ENCODE results near the gene GALNT10.
"Not testable (repeated sequence)": the region's sequence is repeated elsewhere in the genome, so short reads cannot be mapped to it uniquely, and the experiment has no call there.

GALNT10 gene

DNA sequence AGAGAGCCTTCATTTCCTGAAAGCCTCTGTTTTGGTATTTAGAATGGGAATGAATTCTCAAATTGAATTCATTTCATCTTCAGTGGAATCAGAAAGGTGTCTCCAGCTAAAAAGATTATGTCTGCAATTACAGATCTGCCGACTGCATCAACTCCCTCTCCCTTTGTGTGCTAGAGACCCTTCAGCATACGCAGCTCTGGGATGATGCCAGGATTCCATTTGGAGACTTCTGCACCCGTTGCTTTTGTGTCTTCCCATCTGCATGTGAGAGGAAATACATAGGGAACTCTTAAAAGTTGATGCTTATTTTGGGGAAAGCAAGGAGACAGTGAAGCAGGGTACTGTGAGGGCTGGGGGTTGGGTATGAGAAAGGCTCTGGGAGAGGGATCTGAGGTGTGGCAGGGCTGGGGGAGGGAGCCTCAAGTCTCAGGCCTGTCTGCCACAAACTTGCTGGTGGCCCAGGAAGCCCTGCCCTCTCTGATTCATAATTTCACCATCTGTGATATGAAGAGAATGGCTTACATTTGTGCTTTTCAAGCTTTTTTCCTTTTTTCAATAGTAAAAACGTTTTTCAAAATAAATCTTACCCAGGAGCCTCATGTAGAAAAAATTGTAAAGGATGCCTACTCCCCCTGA is 165.6 kb downstream of the GALNT10 start:
- no peak for DNase-seq (ENCODE audit: low spot score)

GRCh38 chr5:154356958-154357357 is 166.4 kb downstream of the GALNT10 start:
- no peak for DNase-seq (ENCODE audit: low spot score)

- no peak for DNase-seq (ENCODE audit: low spot score)
These were observed 168.1 kb downstream of the GALNT10 start for GRCh38 chr5:154358516-154359220.

DNA sequence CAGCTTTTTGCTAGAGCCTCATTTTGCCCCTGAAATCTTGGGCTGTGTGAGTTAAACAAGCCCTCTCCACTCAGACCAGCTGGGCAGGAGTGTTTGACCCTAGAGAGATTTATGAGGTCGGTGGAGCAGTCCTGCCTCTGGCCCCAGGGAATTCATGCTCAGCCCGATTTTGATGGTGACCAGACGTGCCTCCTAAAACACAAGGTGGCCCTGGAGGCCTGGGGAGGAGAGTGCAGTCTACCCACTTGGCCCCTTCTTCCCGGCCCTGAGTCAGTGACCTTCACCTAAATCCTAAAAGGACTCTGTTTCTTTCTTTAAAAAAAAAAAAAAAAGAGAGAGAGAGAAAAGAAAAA is 168.7 kb downstream of the GALNT10 start:
- no peak for DNase-seq (ENCODE audit: low spot score)

GRCh38 chr5:154360241-154360640 is 169.7 kb downstream of the GALNT10 start:
- DNase-seq (ENCODE audit: low spot score) = not testable (repeated sequence)

DNA sequence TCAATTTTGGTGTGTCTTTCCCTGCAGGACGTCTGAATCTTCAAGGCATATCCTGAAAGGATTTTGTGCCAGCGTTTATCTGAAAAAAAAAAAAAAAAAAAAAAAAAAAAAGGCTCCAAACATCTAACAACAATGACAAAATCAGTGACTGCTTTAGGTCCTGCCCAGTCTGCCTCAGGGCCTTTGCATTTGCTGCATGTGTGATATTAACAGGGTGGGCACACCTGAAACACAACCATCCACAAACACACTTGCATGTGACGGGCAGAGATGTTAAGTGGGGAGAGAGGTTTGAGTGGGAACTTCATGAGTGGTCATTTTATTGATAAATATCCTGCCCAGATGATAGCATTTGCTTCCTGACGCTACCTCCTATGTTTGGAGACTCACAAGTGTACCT is 172.9 kb downstream of the GALNT10 start:
- no peak for DNase-seq (ENCODE audit: low spot score)

- no peak for DNase-seq (ENCODE audit: low spot score)
These were observed 174.2 kb downstream of the GALNT10 start for GRCh38 chr5:154364771-154365170.

DNA sequence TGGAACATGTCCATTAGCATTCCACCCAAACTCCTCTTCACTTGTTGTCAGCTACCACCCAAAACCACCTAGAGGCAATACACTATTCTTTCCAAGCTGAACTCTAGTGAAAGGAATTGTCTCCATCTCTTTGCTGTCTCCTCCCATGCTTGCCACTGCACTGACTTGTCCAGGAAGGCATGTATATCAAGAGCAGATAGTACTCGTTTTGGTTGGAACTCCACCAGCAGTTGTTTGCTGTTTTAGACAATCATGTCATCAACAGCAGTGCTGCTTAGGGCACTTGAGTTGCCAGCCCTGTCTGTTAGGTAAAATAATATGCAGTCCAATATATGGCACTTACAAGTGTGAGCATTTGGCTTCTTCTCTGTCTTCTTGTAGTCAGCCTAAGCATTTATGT is 175.3 kb downstream of the GALNT10 start:
- DNase-seq (ENCODE audit: low spot score) = no peak

DNA sequence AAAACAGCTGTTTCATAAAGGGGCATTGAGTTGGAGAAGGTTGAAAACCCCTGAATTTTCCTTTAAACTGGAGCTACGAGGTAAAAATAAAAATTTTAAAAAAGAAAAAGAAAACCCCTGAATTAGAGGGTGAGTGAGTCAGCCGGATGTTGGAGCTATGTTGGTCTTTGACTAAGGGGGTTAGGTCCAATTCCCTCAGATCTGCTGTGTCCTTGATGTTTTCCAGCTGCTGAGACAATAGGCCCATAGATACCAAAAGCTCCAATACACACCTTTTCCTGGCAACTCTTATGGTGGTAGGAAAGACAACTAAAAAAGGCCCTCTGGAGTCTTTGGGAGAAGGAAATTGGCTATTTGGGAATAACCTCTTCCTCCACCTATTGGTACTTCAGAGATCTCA is 175.8 kb downstream of the GALNT10 start:
- no peak for DNase-seq (ENCODE audit: low spot score)

- no peak for DNase-seq (ENCODE audit: low spot score)
These were observed 176.6 kb downstream of the GALNT10 start for GRCh38 chr5:154367101-154367500.

- DNase-seq (ENCODE audit: low spot score) = no peak
These were observed 177.7 kb downstream of the GALNT10 start for GRCh38 chr5:154368041-154368800.

DNA sequence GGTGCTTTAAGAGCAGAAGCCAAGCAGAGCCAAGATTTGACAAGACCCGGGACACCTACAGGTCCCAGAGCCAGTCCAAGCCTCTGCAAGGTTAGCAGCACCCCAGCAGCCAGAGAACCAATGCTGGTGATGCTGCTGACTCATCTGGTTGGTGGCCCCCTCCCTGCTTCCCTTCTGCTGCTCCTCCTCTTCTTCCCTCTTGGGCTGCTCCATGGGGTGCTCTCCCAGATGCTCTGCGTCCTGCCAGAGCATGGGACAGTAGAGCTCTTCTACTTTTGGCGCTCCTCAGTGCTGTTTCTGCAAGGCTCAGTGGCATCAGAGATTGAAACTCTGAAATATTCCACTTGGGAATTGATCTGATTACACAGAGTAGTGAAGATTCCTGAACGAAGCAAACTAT is 179.1 kb downstream of the GALNT10 start:
- no peak for DNase-seq (ENCODE audit: low spot score)

GRCh38 chr5:154370119-154370518 is 179.6 kb downstream of the GALNT10 start:
- no peak for DNase-seq (ENCODE audit: low spot score)

DNA sequence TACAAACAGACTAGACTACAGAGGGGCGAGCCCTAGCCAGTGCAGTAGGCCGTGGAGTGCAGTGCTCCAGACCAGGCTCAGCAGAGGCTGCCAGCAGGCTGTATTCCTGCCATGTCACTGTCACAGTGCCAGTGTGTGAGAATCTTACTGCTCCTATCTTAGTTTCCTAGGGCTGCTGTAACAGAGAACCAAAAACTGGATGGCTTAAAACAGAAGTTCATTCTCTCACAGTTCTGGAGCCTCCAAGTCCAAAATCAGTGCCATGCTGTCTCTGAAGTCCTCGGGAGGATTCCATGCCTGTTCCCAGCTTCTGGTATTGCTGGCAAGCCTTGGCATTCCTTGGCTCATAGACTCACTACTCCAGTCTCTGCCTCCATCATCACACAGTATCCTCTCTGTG is 180.3 kb downstream of the GALNT10 start:
- DNase-seq (ENCODE audit: low spot score) = no peak

GRCh38 chr5:154371687-154372086 is 181.2 kb downstream of the GALNT10 start:
- DNase-seq (ENCODE audit: low spot score) = no peak

DNA sequence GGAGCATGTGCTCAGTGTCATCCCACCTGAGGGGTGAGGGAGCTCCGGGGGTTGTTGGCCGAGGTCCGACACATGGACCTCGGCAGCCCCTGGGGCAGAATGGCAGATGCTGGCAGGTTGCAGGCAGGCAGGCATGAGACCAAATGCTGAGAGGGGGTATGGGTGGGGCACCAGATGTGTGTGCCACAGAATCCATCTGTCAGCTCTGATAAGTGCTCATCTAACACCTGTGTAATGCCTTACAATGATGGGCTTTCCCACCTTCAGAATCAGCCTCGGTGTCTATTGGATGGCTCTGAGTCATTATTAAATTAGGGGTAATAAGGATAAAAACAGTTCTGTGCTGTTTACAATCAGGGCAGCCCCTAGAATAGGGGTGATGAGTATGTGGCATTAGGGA is 182.1 kb downstream of the GALNT10 start:
- DNase-seq (ENCODE audit: low spot score) = no peak

DNA sequence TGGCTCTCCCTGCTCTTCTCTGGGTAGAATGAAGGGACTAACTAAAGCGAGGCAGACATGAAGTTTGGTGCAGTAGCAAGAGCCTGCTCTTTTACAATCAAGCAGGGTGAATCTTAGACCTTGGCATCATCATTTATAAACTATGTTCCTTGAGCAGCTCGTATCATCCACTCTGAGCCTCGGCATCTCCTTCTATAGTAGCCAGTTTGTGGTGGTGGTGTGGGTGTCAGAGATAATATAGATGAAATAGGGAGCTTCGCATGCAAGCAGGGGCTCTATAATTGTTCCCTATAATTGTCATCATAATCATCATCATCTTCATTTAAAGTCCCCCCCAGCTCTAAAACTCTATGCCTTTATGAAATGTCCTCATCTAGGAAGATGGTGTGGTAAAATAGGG is 182.8 kb downstream of the GALNT10 start:
- no peak for DNase-seq (ENCODE audit: low spot score)

- no peak for DNase-seq (ENCODE audit: low spot score)
These were observed 183.2 kb downstream of the GALNT10 start for GRCh38 chr5:154373729-154374179.

GRCh38 chr5:154374264-154374663 is 183.7 kb downstream of the GALNT10 start:
- no peak for DNase-seq (ENCODE audit: low spot score)

DNA sequence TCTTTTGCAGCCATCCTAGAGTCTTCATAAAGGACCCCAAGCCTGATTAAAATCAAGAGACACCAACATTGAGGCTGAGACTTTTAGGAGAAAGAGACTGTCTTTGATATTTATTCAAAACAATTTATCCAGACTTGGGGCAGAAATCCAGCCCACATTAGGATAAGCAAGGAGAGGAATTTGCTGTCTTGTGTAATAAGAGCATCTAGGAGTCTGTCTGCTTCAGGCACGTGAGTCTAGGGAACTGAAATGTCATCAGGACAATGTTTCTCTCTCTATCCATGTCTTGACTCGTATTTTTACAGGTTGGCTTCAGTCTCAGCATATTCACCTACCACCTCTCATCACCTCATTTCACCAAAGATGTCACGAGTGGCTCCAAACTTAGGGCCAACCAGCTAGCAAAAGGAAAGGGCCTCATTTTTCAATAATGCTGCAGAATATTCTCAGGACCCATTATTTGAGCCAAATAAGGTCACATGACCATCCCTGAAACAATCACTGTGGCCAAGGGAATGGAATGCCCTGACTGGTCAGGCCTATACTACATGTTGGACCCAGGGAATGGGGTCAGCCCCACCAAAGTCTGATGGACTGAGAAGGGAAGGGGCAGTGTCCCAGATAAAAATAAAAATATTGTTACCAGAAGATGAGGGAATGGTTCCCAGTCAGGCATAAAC is 184.9 kb downstream of the GALNT10 start:
- DNase-seq (ENCODE audit: low spot score) = no peak

DNA sequence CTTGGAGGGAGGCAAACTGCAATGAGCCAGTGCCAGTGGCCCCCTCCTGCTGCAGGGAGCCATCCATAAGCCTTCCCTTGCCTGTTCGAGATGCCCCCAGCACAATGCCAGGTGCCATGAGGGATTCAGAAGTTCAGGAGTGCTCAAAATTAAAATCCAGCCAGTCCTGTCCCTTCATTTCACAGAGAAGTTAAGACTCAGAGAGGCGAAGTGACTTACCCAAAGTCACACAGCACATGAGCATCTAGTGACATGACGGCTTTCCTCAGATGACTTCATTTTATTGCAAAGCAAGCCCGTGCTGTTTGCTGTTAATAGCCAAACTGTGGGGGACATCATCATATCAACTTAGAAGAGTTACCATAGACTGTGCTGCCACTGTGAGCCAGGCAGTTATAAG is 185.9 kb downstream of the GALNT10 start:
- DNase-seq (ENCODE audit: low spot score) = no peak

GRCh38 chr5:154377754-154378533 is 187.4 kb downstream of the GALNT10 start:
- no peak for DNase-seq (ENCODE audit: low spot score)

All from germinal center (tissue), 1 donor.